Gastrocnemius medialis (tissue), 4 donors: ENCODE results near the gene FAM110D.
A peak's percentile ranks its signal among the peaks of the same experiment; 100 is the strongest.

Experiments
- POLR2A ChIP-seq, 2 donors: fragments of 450-650 bp; IDR thresholded peaks; one replicate each; pipeline ENCODE4 v1.6.1; 2017; ENCODE audit warnings: antibody characterized with exemption in 2 of 2, mild to moderate bottlenecking in 2 of 2, moderate library complexity in 2 of 2
- TF ChIP-seq, protein P1 (sequence below), 5 experiments: fragments of 450-650 bp in 3 of 5; fragments of 200-600 bp in 2 of 5; sonication (generic) in 2 of 5; IDR thresholded peaks in 4 of 5; conservative IDR thresholded peaks in 1 of 5; 1 replicate in 4 of 5; 2 replicates in 1 of 5; pipeline ENCODE4 v1.5.1; 2016 to 2019; ENCODE audit warnings: antibody characterized with exemption in 5 of 5, mild to moderate bottlenecking in 3 of 5, moderate library complexity in 3 of 5

DNA sequence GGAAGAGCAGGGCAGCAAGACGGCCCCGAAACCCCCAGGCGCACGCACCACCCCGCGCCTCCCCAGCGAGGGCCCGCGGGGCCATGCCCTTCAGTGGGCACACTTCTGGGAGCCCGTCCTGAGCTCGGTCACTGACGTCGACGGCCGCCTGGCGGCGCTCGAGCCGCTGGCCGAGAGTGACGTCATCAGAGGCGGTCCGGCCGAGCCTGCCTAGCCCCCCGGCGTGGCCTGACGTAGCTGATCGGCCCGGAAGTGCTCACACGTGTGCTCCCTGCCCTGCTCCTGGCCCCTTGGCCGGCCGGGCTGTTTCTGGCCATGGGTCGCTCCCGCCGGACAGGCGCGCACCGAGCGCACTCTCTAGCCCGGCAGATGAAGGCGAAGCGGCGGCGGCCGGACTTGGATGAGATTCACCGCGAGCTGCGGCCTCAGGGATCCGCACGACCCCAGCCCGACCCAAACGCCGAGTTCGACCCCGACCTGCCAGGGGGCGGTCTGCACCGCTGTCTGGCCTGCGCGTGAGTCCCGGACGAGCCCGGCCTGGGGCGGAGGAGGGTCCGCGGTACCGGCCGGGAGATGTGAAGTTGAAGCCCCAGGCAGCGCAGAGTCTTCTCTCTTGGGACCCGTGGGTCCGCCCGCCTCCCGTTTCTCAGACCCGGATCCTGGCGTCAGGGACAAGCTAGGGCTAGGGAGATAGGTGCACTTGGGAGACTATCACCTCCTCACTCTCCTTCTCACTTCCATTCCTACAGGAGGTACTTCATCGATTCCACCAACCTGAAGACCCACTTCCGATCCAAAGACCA is 11.0 kb downstream of the FAM110D start, which contains the start of gene ZNF593:
- TF ChIP-seq, protein P1, sequence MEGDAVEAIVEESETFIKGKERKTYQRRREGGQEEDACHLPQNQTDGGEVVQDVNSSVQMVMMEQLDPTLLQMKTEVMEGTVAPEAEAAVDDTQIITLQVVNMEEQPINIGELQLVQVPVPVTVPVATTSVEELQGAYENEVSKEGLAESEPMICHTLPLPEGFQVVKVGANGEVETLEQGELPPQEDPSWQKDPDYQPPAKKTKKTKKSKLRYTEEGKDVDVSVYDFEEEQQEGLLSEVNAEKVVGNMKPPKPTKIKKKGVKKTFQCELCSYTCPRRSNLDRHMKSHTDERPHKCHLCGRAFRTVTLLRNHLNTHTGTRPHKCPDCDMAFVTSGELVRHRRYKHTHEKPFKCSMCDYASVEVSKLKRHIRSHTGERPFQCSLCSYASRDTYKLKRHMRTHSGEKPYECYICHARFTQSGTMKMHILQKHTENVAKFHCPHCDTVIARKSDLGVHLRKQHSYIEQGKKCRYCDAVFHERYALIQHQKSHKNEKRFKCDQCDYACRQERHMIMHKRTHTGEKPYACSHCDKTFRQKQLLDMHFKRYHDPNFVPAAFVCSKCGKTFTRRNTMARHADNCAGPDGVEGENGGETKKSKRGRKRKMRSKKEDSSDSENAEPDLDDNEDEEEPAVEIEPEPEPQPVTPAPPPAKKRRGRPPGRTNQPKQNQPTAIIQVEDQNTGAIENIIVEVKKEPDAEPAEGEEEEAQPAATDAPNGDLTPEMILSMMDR (IDR thresholded peaks at IDR 0.05 in 4 of 5, conservative IDR thresholded peaks at IDR 0.05 in 1 of 5), result peak; percentile 93 to 97 (median 95)
- TF ChIP-seq POLR2A (IDR thresholded peaks at IDR 0.05), result peak; percentile 85 to 91
